Ishikawa (cell line): ENCODE measurements around the gene NRG2.

Experiments
- CEBPB ChIP-seq: IDR thresholded peaks from 2 replicates; pipeline ENCODE4 v1.6.1; 2012
- CREB1 ChIP-seq: IDR thresholded peaks from 2 replicates; pipeline ENCODE4 v1.6.1; 2012; ENCODE audit warnings: low read depth
- EGR1 ChIP-seq: IDR thresholded peaks from 2 replicates; pipeline ENCODE4 v1.6.1; 2012
- EP300 ChIP-seq: IDR thresholded peaks from 2 replicates; pipeline ENCODE4 v1.6.1; 2012; ENCODE audit warnings: borderline replicate concordance
- RAD21 ChIP-seq: IDR thresholded peaks from 2 replicates; pipeline ENCODE4 v1.6.1; 2012; ENCODE audit warnings: low read depth
- YY1 ChIP-seq: IDR thresholded peaks from 2 replicates; pipeline ENCODE4 v1.6.1; 2012; ENCODE audit warnings: low read depth
- TF ChIP-seq, protein P1 (sequence below): IDR thresholded peaks from 2 replicates; pipeline ENCODE4 v1.6.1; 2012; ENCODE audit warnings: low read depth, mild to moderate bottlenecking

- no peak for TF ChIP-seq EP300
- no peak for TF ChIP-seq CREB1
- TF ChIP-seq YY1: no peak
- no peak for TF ChIP-seq CEBPB
- TF ChIP-seq, protein P1, sequence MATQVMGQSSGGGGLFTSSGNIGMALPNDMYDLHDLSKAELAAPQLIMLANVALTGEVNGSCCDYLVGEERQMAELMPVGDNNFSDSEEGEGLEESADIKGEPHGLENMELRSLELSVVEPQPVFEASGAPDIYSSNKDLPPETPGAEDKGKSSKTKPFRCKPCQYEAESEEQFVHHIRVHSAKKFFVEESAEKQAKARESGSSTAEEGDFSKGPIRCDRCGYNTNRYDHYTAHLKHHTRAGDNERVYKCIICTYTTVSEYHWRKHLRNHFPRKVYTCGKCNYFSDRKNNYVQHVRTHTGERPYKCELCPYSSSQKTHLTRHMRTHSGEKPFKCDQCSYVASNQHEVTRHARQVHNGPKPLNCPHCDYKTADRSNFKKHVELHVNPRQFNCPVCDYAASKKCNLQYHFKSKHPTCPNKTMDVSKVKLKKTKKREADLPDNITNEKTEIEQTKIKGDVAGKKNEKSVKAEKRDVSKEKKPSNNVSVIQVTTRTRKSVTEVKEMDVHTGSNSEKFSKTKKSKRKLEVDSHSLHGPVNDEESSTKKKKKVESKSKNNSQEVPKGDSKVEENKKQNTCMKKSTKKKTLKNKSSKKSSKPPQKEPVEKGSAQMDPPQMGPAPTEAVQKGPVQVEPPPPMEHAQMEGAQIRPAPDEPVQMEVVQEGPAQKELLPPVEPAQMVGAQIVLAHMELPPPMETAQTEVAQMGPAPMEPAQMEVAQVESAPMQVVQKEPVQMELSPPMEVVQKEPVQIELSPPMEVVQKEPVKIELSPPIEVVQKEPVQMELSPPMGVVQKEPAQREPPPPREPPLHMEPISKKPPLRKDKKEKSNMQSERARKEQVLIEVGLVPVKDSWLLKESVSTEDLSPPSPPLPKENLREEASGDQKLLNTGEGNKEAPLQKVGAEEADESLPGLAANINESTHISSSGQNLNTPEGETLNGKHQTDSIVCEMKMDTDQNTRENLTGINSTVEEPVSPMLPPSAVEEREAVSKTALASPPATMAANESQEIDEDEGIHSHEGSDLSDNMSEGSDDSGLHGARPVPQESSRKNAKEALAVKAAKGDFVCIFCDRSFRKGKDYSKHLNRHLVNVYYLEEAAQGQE: no peak
- TF ChIP-seq RAD21: peak; percentile 86
- no peak for TF ChIP-seq EGR1
Observed at GRCh38 chr5:139844472-139845145, 198.5 kb downstream of the NRG2 start.
